ENCODE measurements around the gene IFNL3.

IFNL3 gene

DNA sequence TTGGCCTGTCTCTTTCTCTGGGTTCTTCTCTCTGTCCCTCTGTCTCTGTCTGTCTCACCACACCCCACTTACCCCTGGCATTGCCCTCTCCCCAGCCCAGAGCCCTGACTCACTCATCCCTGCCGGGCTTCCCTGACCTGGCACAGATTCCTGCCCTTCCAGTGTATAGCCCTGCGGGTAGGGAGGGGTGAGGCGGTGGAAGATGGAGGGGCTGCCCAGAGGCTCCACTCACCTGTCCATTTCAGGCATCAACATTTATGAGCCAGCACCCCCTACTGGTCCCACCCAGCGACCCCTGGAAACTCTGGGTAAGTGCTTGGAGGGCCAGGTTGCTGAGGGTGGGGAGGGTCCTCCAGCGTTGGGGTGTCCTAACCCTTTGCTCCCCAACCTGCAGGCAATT is 47.0 kb downstream of the IFNL3 start:
- no peaks in the 10 kb centered on the region for H3K36me3 ChIP-seq (ENCODE audit: insufficient read depth, low read length)
- H3K4me1 ChIP-seq (ENCODE audit: insufficient read depth, low read length) = no peaks in the 10 kb centered on the region
- H3K27ac ChIP-seq (ENCODE audit: low read depth, low read length) = no peak overlapping the region
- H3K4me3 ChIP-seq (ENCODE audit: low read depth in 1 of 2, low read length in 2 of 2) = no peak overlapping the region
- H3K9me3 ChIP-seq (ENCODE audit: low read length) = no peaks in the 10 kb centered on the region
- no peak overlapping the region for H3K9ac ChIP-seq (ENCODE audit: low read length)
- H3K27me3 ChIP-seq (ENCODE audit: control insufficient read depth in 1 of 2, insufficient read depth in 2 of 2, low read length in 2 of 2) = peaks cover 10 to 66% of the 10 kb centered on the region in 2 donors

DNA sequence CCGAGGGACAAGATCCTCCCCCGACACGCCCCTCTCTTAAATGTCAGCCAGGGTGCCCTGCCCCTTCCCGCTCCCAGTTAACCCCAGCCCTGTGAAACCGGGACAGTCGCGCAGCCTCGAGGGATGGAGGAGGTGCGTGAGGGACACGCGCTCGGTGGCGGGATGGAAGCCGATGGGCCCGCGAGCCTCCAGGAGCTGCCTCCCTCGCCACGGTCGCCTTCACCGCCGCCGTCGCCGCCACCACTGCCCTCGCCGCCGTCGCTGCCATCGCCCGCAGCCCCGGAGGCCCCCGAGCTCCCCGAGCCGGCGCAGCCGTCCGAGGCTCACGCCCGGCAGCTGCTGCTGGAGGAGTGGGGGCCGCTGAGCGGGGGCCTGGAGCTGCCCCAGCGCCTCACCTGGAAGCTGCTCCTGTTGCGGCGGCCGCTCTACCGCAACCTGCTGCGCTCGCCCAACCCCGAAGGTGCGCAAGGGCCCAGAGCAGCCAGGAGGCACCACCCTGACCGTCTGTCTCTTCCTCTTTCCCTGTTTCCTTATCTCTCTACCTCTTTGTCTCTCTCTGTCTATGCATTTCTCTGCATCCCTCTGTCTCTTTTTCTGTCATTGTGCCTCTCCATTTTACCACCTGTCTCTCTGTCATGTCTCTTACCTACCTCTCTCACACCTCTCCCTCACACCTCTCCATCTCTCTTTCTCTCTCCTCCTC is 47.8 kb downstream of the IFNL3 start, which contains the start of gene NCCRP1:
Gene NCCRP1 (plus strand): TSS at position 105 of the 703 bp plus-strand sequence. CDS start 19 bp downstream, at position 124.
- Histone ChIP-seq H3K9me3 (ENCODE audit: low read length) (no peaks in the 10 kb centered on the region), H3K4me1 (ENCODE audit: insufficient read depth, low read length) (no peaks in the 10 kb centered on the region), H3K9ac (ENCODE audit: low read length) (no peak within 1 kb of the TSS), H3K4me3 (ENCODE audit: low read depth in 1 of 2, low read length in 2 of 2) (no peak within 1 kb of the TSS), H3K27ac (ENCODE audit: low read depth, low read length) (no peak within 1 kb of the TSS), H3K27me3 (ENCODE audit: control insufficient read depth in 1 of 2, insufficient read depth in 2 of 2, low read length in 2 of 2) (peaks cover 6 to 62% of the 10 kb centered on the region in 2 donors), H3K36me3 (ENCODE audit: insufficient read depth, low read length) (no peaks in the 10 kb centered on the region)

DNA sequence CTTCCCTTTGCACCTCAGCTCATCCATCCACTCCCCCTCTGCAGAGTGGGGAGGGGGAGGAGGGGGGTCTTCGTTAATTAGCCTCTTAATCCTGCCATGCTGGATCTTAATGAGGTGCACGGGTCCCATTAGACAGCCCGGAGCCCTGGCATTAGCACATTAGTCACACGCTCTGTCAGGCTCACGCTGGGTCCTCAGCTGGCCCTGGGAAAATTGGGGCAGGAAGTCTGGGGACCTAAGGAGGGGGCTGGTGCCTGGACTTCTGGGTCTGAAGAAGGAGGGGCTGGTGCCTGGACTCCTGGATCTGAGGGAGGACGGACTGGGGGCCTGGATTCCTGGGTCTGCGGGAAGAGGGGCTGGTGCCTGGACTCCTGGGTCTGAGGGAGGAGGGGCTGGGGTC is 48.5 kb downstream of the IFNL3 start:
- Histone ChIP-seq H3K4me1 (ENCODE audit: insufficient read depth, low read length) (no peaks in the 10 kb centered on the region), H3K27me3 (ENCODE audit: control insufficient read depth in 1 of 2, insufficient read depth in 2 of 2, low read length in 2 of 2) (peaks cover 6 to 56% of the 10 kb centered on the region in 2 donors), H3K36me3 (ENCODE audit: insufficient read depth, low read length) (no peaks in the 10 kb centered on the region), H3K4me3 (ENCODE audit: low read depth in 1 of 2, low read length in 2 of 2) (no peak overlapping the region), H3K9ac (ENCODE audit: low read length) (no peak overlapping the region), H3K9me3 (ENCODE audit: low read length) (no peaks in the 10 kb centered on the region), H3K27ac (ENCODE audit: low read depth, low read length) (no peak overlapping the region)

DNA sequence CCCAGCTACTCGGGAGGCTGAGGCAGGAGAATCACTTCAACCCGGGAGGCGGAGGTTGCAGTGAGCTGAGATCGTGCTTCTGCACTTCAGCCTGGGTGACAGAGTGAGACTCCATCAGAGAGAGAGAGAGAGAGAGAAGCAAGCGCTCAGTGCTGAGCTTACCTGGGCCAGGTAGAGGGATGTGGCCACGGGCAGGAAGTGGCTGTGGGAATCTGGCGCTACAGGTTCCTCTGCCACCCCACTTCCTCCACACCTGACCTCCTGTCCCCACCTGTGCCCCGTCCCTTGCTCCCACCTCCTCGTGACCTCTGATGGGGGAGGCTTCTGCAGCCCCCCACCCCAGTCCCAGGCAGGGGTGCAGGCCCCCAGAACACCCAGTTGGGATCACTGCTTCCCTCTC is 49.1 kb downstream of the IFNL3 start:
- H3K9me3 ChIP-seq (ENCODE audit: low read length) = no peaks in the 10 kb centered on the region
- H3K4me3 ChIP-seq (ENCODE audit: low read depth in 1 of 2, low read length in 2 of 2) = no peak overlapping the region
- peaks cover 6 to 53% of the 10 kb centered on the region in 2 donors for H3K27me3 ChIP-seq (ENCODE audit: control insufficient read depth in 1 of 2, insufficient read depth in 2 of 2, low read length in 2 of 2)
- H3K9ac ChIP-seq (ENCODE audit: low read length) = no peak overlapping the region
- H3K36me3 ChIP-seq (ENCODE audit: insufficient read depth, low read length) = no peaks in the 10 kb centered on the region
- no peaks in the 10 kb centered on the region for H3K4me1 ChIP-seq (ENCODE audit: insufficient read depth, low read length)
- H3K27ac ChIP-seq (ENCODE audit: low read depth, low read length) = no peak overlapping the region

- Histone ChIP-seq H3K9ac (ENCODE audit: low read length) (no peak overlapping the region), H3K36me3 (ENCODE audit: insufficient read depth, low read length) (no peaks in the 10 kb centered on the region), H3K9me3 (ENCODE audit: low read length) (no peaks in the 10 kb centered on the region), H3K27ac (ENCODE audit: low read depth, low read length) (no peak overlapping the region), H3K27me3 (ENCODE audit: control insufficient read depth in 1 of 2, insufficient read depth in 2 of 2, low read length in 2 of 2) (peaks cover 6 to 46% of the 10 kb centered on the region in 2 donors), H3K4me1 (ENCODE audit: insufficient read depth, low read length) (no peaks in the 10 kb centered on the region), H3K4me3 (ENCODE audit: low read depth in 1 of 2, low read length in 2 of 2) (no peak overlapping the region)
Measured at GRCh38 chr19:39194832-39195542, 49.8 kb downstream of the IFNL3 start.

- Histone ChIP-seq H3K4me1 (ENCODE audit: insufficient read depth, low read length) (no peaks in the 10 kb centered on the region), H3K36me3 (ENCODE audit: insufficient read depth, low read length) (no peaks in the 10 kb centered on the region), H3K27ac (ENCODE audit: low read depth, low read length) (no peak overlapping the region), H3K9ac (ENCODE audit: low read length) (no peak overlapping the region), H3K4me3 (ENCODE audit: low read depth in 1 of 2, low read length in 2 of 2) (no peak overlapping the region), H3K9me3 (ENCODE audit: low read length) (no peaks in the 10 kb centered on the region), H3K27me3 (ENCODE audit: control insufficient read depth in 1 of 2, insufficient read depth in 2 of 2, low read length in 2 of 2) (peaks cover 6 to 44% of the 10 kb centered on the region in 2 donors)
Measured at GRCh38 chr19:39193803-39194202, 51.0 kb downstream of the IFNL3 start.

Data from muscle layer of colon (tissue), 2 donors.